ENCODE results near the gene CEMIP. TPM values are rescaled to one million over a fixed set of nuclear protein-coding genes. Genes with fewer than 3 reads are reported as not detected.

Gene CEMIP
- total RNA-seq, 1 donor from 2014 or later, result 0.77 TPM

- H3K9me3 Mint-ChIP-seq (ENCODE audit: low read depth), result no peaks in the 10 kb centered on the region
- TF ChIP-seq CTCF (IDR thresholded peaks at IDR 0.05; ENCODE audit: unreplicated experiment), result no peak
- H3K27me3 Mint-ChIP-seq, result peaks cover 16% of the 10 kb centered on the region
- DNase-seq (ENCODE audit: low spot score, unreplicated experiment), result no peak
- H3K36me3 Mint-ChIP-seq (ENCODE audit: insufficient read depth), result no peaks in the 10 kb centered on the region
- H3K27ac Mint-ChIP-seq, result no peak overlapping the region
- H3K4me1 Mint-ChIP-seq (ENCODE audit: low read depth), result peaks cover 8% of the 10 kb centered on the region
- no peak overlapping the region for H3K4me3 Mint-ChIP-seq (ENCODE audit: low read depth)
These were observed 57.1 kb downstream of the CEMIP start for GRCh38 chr15:80836223-80836622.

- H3K36me3 Mint-ChIP-seq (ENCODE audit: insufficient read depth), result no peaks in the 10 kb centered on the region
These were observed 57.8 kb downstream of the CEMIP start for GRCh38 chr15:80837006-80837405.

GRCh38 chr15:80838012-80838411, 58.8 kb downstream of the CEMIP start:
- no peak for TF ChIP-seq CTCF (IDR thresholded peaks at IDR 0.05; ENCODE audit: unreplicated experiment)
- H3K4me3 Mint-ChIP-seq (ENCODE audit: low read depth), result no peak overlapping the region
- no peak for DNase-seq (ENCODE audit: low spot score, unreplicated experiment)
- peaks cover 11% of the 10 kb centered on the region for H3K4me1 Mint-ChIP-seq (ENCODE audit: low read depth)
- no peaks in the 10 kb centered on the region for H3K9me3 Mint-ChIP-seq (ENCODE audit: low read depth)
- no peaks in the 10 kb centered on the region for H3K36me3 Mint-ChIP-seq (ENCODE audit: insufficient read depth)
- peaks cover 13% of the 10 kb centered on the region for H3K27me3 Mint-ChIP-seq
- no peak overlapping the region for H3K27ac Mint-ChIP-seq

More at GRCh38 chr15:80837006-80837405, 57.8 kb downstream of the CEMIP start:
- TF ChIP-seq CTCF (IDR thresholded peaks at IDR 0.05; ENCODE audit: unreplicated experiment), result no peak
- DNase-seq (ENCODE audit: low spot score, unreplicated experiment), result no peak
- peaks cover 13% of the 10 kb centered on the region for H3K27me3 Mint-ChIP-seq
- no peaks in the 10 kb centered on the region for H3K9me3 Mint-ChIP-seq (ENCODE audit: low read depth)
- H3K27ac Mint-ChIP-seq, result no peak overlapping the region
- no peak overlapping the region for H3K4me3 Mint-ChIP-seq (ENCODE audit: low read depth)
- H3K4me1 Mint-ChIP-seq (ENCODE audit: low read depth), result peaks cover 8% of the 10 kb centered on the region

GRCh38 chr15:80838666-80839065, 59.5 kb downstream of the CEMIP start:
- no peaks in the 10 kb centered on the region for H3K36me3 Mint-ChIP-seq (ENCODE audit: insufficient read depth)
- no peak overlapping the region for H3K27ac Mint-ChIP-seq
- no peaks in the 10 kb centered on the region for H3K9me3 Mint-ChIP-seq (ENCODE audit: low read depth)
- DNase-seq (ENCODE audit: low spot score, unreplicated experiment), result no peak
- no peak for TF ChIP-seq CTCF (IDR thresholded peaks at IDR 0.05; ENCODE audit: unreplicated experiment)
- H3K4me1 Mint-ChIP-seq (ENCODE audit: low read depth), result peaks cover 11% of the 10 kb centered on the region
- H3K27me3 Mint-ChIP-seq, result peaks cover 13% of the 10 kb centered on the region
- H3K4me3 Mint-ChIP-seq (ENCODE audit: low read depth), result no peak overlapping the region

- no peaks in the 10 kb centered on the region for H3K9me3 Mint-ChIP-seq (ENCODE audit: low read depth)
- peaks cover 11% of the 10 kb centered on the region for H3K4me1 Mint-ChIP-seq (ENCODE audit: low read depth)
- no peaks in the 10 kb centered on the region for H3K36me3 Mint-ChIP-seq (ENCODE audit: insufficient read depth)
- TF ChIP-seq CTCF (IDR thresholded peaks at IDR 0.05; ENCODE audit: unreplicated experiment), result no peak
- peak overlapping the region; percentile 84 for H3K27ac Mint-ChIP-seq
- peaks cover 11% of the 10 kb centered on the region for H3K27me3 Mint-ChIP-seq
- DNase-seq (ENCODE audit: low spot score, unreplicated experiment), result no peak
- H3K4me3 Mint-ChIP-seq (ENCODE audit: low read depth), result no peak overlapping the region
These were observed 60.6 kb downstream of the CEMIP start for GRCh38 chr15:80839764-80840130.

Measured in progenitor cell of endocrine pancreas (in vitro differentiated cells).